CD14-positive monocyte (primary cell): ENCODE results near the gene SRXN1. TPM values are rescaled to one million over a fixed set of nuclear protein-coding genes. Genes with fewer than 3 reads are reported as not detected.

ENCODE experiments used
- DNase-seq, 3 donors: peaks; one replicate each; pipeline ENCODE4 v3.0.0-alpha.2; 2011 to 2022
- H2AFZ ChIP-seq: 2 replicates; pipeline ENCODE4 v1.6.0; 2012; ENCODE audit warnings: mild to moderate bottlenecking, low read depth, low read length, inconsistent platforms; ENCODE audit not compliant: insufficient read depth, poor library complexity, severe bottlenecking
- H3K27ac ChIP-seq, 2 donors: 1 replicate in 1 of 2; 2 replicates in 1 of 2; pipeline ENCODE4 v1.5.1; 2012 to 2013; ENCODE audit warnings: low read length in 2 of 2, control low read depth in 1 of 2, inconsistent platforms in 1 of 2, low read depth in 1 of 2, mild to moderate bottlenecking in 1 of 2
- H3K27me3 ChIP-seq, 2 donors: one replicate each; pipeline versions ENCODE4 v1.6.0 to v1.6.1; 2011 to 2013; ENCODE audit warnings: low read length in 2 of 2; ENCODE audit not compliant: control insufficient read depth in 2 of 2, insufficient read depth in 2 of 2
- H3K36me3 ChIP-seq, 2 donors: replicated peaks in 1 of 2; 1 replicate in 1 of 2; 2 replicates in 1 of 2; pipeline versions ENCODE4 v1.5.1 to v1.6.1; 2012 to 2013; ENCODE audit warnings: low read length in 2 of 2, control low read depth in 1 of 2, inconsistent platforms in 1 of 2, mild to moderate bottlenecking in 1 of 2; ENCODE audit not compliant: insufficient read depth in 2 of 2, control insufficient read depth in 1 of 2
- H3K4me1 ChIP-seq, 2 donors: 1 replicate in 1 of 2; 2 replicates in 1 of 2; pipeline versions ENCODE4 v1.5.1 to v1.6.1; 2012 to 2013; ENCODE audit warnings: low read length in 2 of 2, control low read depth in 1 of 2, inconsistent platforms in 1 of 2, mild to moderate bottlenecking in 1 of 2, moderate library complexity in 1 of 2; ENCODE audit not compliant: insufficient read depth in 2 of 2, control insufficient read depth in 1 of 2
- H3K4me2 ChIP-seq: replicated peaks from 2 replicates; pipeline ENCODE3; 2012; ENCODE audit warnings: low read length, moderate library complexity, mild to moderate bottlenecking; ENCODE audit not compliant: poor library complexity, severe bottlenecking; ENCODE audit errors: extremely low read depth
- H3K4me3 ChIP-seq, 3 experiments: fragments of 200-600 bp in 1 of 3; sonication (generic) in 1 of 3; replicated peaks in 1 of 3; 1 replicate in 2 of 3; 2 replicates in 1 of 3; pipeline ENCODE4 v1.5.1; 2011 to 2013; ENCODE audit warnings: low read length in 3 of 3, mild to moderate bottlenecking in 3 of 3, control low read depth in 2 of 3, low read depth in 2 of 3, inconsistent platforms in 1 of 3, moderate library complexity in 1 of 3
- H3K79me2 ChIP-seq: 2 replicates; pipeline ENCODE4 v1.6.0; 2012; ENCODE audit warnings: mild to moderate bottlenecking, control low read depth, inconsistent platforms, low read length, moderate library complexity; ENCODE audit not compliant: insufficient read depth
- H3K9ac ChIP-seq: 2 replicates; pipeline ENCODE4 v1.6.0; 2017; ENCODE audit warnings: low read length, mild to moderate bottlenecking; ENCODE audit not compliant: insufficient read depth, poor library complexity, severe bottlenecking
- H3K9me3 ChIP-seq, 2 donors: replicated peaks in 1 of 2; 1 replicate in 1 of 2; 2 replicates in 1 of 2; pipeline versions ENCODE4 v1.5.1 to v1.6.1; 2012 to 2013; ENCODE audit warnings: low read length in 2 of 2, control low read depth in 1 of 2; ENCODE audit not compliant: control insufficient read depth in 1 of 2, insufficient read depth in 1 of 2
- H4K20me1 ChIP-seq: 2 replicates; pipeline ENCODE4 v1.6.0; 2012; ENCODE audit warnings: mild to moderate bottlenecking, low read length, control low read depth, moderate library complexity; ENCODE audit not compliant: insufficient read depth
- H3K27ac Mint-ChIP-seq, 7 donors: one replicate each; pipeline ENCODE4 v1.8.0; 2020; ENCODE audit warnings: mild to moderate bottlenecking in 7 of 7, mixed read lengths in 7 of 7, moderate library complexity in 6 of 7, inconsistent platforms in 2 of 7
- H3K27me3 Mint-ChIP-seq, 3 donors: one replicate each; pipeline ENCODE4 v1.8.0; 2021 to 2022; ENCODE audit warnings: low read depth in 3 of 3, mild to moderate bottlenecking in 3 of 3, mixed read lengths in 3 of 3, moderate library complexity in 3 of 3, inconsistent platforms in 1 of 3
- H3K36me3 Mint-ChIP-seq, 2 donors: one replicate each; pipeline ENCODE4 v1.8.0; 2020; ENCODE audit warnings: mixed read lengths in 2 of 2, inconsistent platforms in 1 of 2, mild to moderate bottlenecking in 1 of 2
- H3K4me1 Mint-ChIP-seq: one replicate; pipeline ENCODE4 v1.8.0; 2020; ENCODE audit warnings: mild to moderate bottlenecking, mixed read lengths
- H3K4me3 Mint-ChIP-seq, 2 donors: one replicate each; pipeline ENCODE4 v1.8.0; 2020; ENCODE audit warnings: mild to moderate bottlenecking in 2 of 2, mixed read lengths in 2 of 2, moderate library complexity in 1 of 2
- H3K9me3 Mint-ChIP-seq, 7 donors: one replicate each; pipeline ENCODE4 v1.8.0; 2020 to 2022; ENCODE audit warnings: mixed read lengths in 7 of 7, mild to moderate bottlenecking in 6 of 7, moderate library complexity in 6 of 7, inconsistent platforms in 2 of 7
- WGBS: methylation state at CpG from one replicate; pipeline ENCODE4 v1.1.5; 2013; ENCODE audit warnings: missing lambda C conversion rate; ENCODE audit not compliant: insufficient coverage; 5-methylcytosine and 5-hydroxymethylcytosine counted together
- intact Hi-C, 2 donors: fragments of 100-400 bp; cut with micrococcal nuclease; formaldehyde crosslinking; loops; one replicate each; pipeline versions ENCODE4 v1.15.0 to v1.15.1; 2023
- polyA plus RNA-seq, 3 donors: library from polyadenylated mRNA; depleted of rRNA in 1 of 3; unstranded in 2 of 3; stranded (reverse) in 1 of 3; fragments of 300-500 nt in 2 of 3; fragments of >200 nt in 1 of 3; fragmentation: Illumina TruSeq in 2 of 3; gene quantifications; 1 replicate in 2 of 3; 2 replicates in 1 of 3; pipeline ENCODE4 v1.2.3, GENCODE V29; 2012 to 2021
- TF ChIP-seq, protein P1 (sequence below): fragments of 200-600 bp; IDR thresholded peaks from one replicate; pipeline ENCODE4 v1.8.0; 2022; ENCODE audit warnings: antibody characterized with exemption, mild to moderate bottlenecking

SRXN1 gene
- polyA plus RNA-seq, 3 donors: 33.5 to 62.4 (median 56.6) TPM

DNA sequence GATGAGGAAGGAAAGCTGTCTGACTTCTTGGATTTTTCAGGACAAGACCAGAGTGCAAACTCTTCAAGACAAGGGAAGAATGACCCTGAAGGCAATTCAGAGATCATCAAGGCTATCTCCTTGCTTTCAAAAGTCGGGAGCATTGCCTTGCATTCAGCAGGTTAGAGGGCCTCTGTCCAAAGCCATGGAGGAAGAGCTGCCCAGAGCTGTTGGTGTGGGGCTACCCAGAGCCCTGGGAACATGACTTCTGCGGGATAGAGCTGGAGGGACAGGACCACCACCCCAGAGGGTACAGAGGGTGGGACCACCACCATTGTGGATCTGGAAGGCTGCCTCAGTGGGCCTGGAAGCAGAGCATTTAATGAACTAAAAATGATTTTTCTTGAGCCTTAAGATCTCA lies 5.2 kb upstream of the SRXN1 start:
- DNase-seq: no peak
- Mint-ChIP-seq H3K27ac (peak overlapping the region in 1 of 7 donors; percentile 22), H3K27me3 (peaks cover 9 to 15% (median 14%) of the 10 kb centered on the region in 3 donors), H3K9me3 (peaks cover 0 to 10% (median 7%) of the 10 kb centered on the region in 7 donors), H3K4me3 (no peak overlapping the region), H3K4me1 (peaks cover 80% of the 10 kb centered on the region), H3K36me3 (peaks cover 7 to 8% of the 10 kb centered on the region in 2 donors)
- no peak overlapping the region for H2AFZ ChIP-seq
- H3K27me3 ChIP-seq: peaks cover 4 to 10% of the 10 kb centered on the region in 2 donors
- no peaks in the 10 kb centered on the region for H3K36me3 ChIP-seq
- H3K79me2 ChIP-seq: no peaks in the 10 kb centered on the region
- no peak overlapping the region for H3K4me2 ChIP-seq
- H3K9ac ChIP-seq: no peak overlapping the region
- H3K9me3 ChIP-seq: no peaks in the 10 kb centered on the region
- H4K20me1 ChIP-seq: no peaks in the 10 kb centered on the region
- no peak overlapping the region for H3K4me3 ChIP-seq
- intact Hi-C loops: loop anchor here in 1 of 2 donors (10.0 kb wide), 1 partner anchor 177 kb away; the partner anchor contains the start of gene FAM110A
- TF ChIP-seq, protein P1, sequence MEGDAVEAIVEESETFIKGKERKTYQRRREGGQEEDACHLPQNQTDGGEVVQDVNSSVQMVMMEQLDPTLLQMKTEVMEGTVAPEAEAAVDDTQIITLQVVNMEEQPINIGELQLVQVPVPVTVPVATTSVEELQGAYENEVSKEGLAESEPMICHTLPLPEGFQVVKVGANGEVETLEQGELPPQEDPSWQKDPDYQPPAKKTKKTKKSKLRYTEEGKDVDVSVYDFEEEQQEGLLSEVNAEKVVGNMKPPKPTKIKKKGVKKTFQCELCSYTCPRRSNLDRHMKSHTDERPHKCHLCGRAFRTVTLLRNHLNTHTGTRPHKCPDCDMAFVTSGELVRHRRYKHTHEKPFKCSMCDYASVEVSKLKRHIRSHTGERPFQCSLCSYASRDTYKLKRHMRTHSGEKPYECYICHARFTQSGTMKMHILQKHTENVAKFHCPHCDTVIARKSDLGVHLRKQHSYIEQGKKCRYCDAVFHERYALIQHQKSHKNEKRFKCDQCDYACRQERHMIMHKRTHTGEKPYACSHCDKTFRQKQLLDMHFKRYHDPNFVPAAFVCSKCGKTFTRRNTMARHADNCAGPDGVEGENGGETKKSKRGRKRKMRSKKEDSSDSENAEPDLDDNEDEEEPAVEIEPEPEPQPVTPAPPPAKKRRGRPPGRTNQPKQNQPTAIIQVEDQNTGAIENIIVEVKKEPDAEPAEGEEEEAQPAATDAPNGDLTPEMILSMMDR: no peak
- H3K27ac ChIP-seq: peak overlapping the region in 1 of 2 donors; percentile 84
- H3K4me1 ChIP-seq: peaks cover 69 to 79% of the 10 kb centered on the region in 2 donors
- 80% methylated on average over 2 of the region's 2 CpGs for WGBS

- H3K27me3 Mint-ChIP-seq: peaks cover 0 to 2% (median 0%) of the 10 kb centered on the region in 3 donors
- H3K9me3 Mint-ChIP-seq: peaks cover 0 to 2% (median 0%) of the 10 kb centered on the region in 7 donors
- H3K4me3 ChIP-seq: no peak overlapping the region
- peaks cover 76% of the 10 kb centered on the region for H3K4me1 Mint-ChIP-seq
- H3K36me3 Mint-ChIP-seq: peaks cover 2 to 7% of the 10 kb centered on the region in 2 donors
- no peaks in the 10 kb centered on the region for H3K27me3 ChIP-seq
- peak overlapping the region in 1 of 7 donors; percentile 48 for H3K27ac Mint-ChIP-seq
- TF ChIP-seq, protein P1: no peak
- H3K9ac ChIP-seq: no peak overlapping the region
- peaks cover 63 to 75% of the 10 kb centered on the region in 2 donors for H3K4me1 ChIP-seq
- H4K20me1 ChIP-seq: peaks cover 12% of the 10 kb centered on the region
- no peak overlapping the region for H2AFZ ChIP-seq
- H3K27ac ChIP-seq: no peak overlapping the region
- no peaks in the 10 kb centered on the region for H3K9me3 ChIP-seq
- H3K79me2 ChIP-seq: peaks cover 18% of the 10 kb centered on the region
- intact Hi-C loops: loop anchor here in 1 of 2 donors (10.0 kb wide), 1 partner anchor 179 kb away; the partner anchor contains the start of gene FAM110A
- H3K4me3 Mint-ChIP-seq: no peak overlapping the region
- no peak overlapping the region for H3K4me2 ChIP-seq
- no peak for DNase-seq
- 83% methylated on average over 6 of the region's 11 CpGs for WGBS
- peaks cover 0 to 1% of the 10 kb centered on the region in 2 donors for H3K36me3 ChIP-seq
Measured at GRCh38 chr20:655726-656624, 3.0 kb upstream of the SRXN1 start.
